GM12878 (cell line): Measurements from ENCODE around the gene SRRM2. TPM values are rescaled to one million over a fixed set of nuclear protein-coding genes. Genes with fewer than 3 reads are reported as not detected.

ENCODE experiments used
- BHLHE40 ChIP-seq, 2 experiments: fragments of 450-650 bp in 1 of 2; IDR thresholded peaks; 2 replicates each; pipeline ENCODE4 v1.6.1; 2011 to 2017; ENCODE audit warnings: low read depth in 2 of 2, borderline replicate concordance in 1 of 2, improper control_type of control experiment in 1 of 2, low read length in 1 of 2, mild to moderate bottlenecking in 1 of 2
- CHD2 ChIP-seq: IDR thresholded peaks from 2 replicates; pipeline ENCODE4 v1.6.1; 2011; ENCODE audit warnings: low read depth, low read length, improper control_type of control experiment, borderline replicate concordance
- DPF2 ChIP-seq: fragments of 450-650 bp; IDR thresholded peaks from 2 replicates; pipeline ENCODE4 v1.6.1; 2017; ENCODE audit warnings: mild to moderate bottlenecking
- E2F4 ChIP-seq: IDR thresholded peaks from 2 replicates; pipeline ENCODE4 v1.6.1; 2012; ENCODE audit warnings: low read depth, low read length, improper control_type of control experiment
- E4F1 ChIP-seq: fragments of 450-650 bp; IDR thresholded peaks from 2 replicates; pipeline ENCODE4 v1.6.1; 2018; ENCODE audit warnings: borderline replicate concordance, mild to moderate bottlenecking; ENCODE audit not compliant: partially characterized antibody
- FOXM1 ChIP-seq: IDR thresholded peaks from 2 replicates; pipeline ENCODE4 v1.6.1; 2012; ENCODE audit warnings: low read depth, mild to moderate bottlenecking, inconsistent platforms, low read length, moderate library complexity
- HCFC1 ChIP-seq: fragments of 150-350 bp; IDR thresholded peaks from 2 replicates; pipeline ENCODE4 v1.6.1; 2014; ENCODE audit warnings: low read length
- HDAC2 ChIP-seq: fragments of 200-600 bp; sonication (generic); IDR thresholded peaks from 2 replicates; pipeline ENCODE4 v1.6.1; 2017
- IKZF2 ChIP-seq, 2 experiments: fragments of 450-650 bp; IDR thresholded peaks; 2 replicates each; pipeline ENCODE4 v1.6.1; 2017; ENCODE audit warnings: mild to moderate bottlenecking in 2 of 2, moderate library complexity in 2 of 2
- MAX ChIP-seq: IDR thresholded peaks from 2 replicates; pipeline ENCODE4 v1.6.1; 2012; ENCODE audit warnings: low read depth, low read length, improper control_type of control experiment
- MLLT1 ChIP-seq: fragments of 450-650 bp; IDR thresholded peaks from 2 replicates; pipeline ENCODE4 v1.6.1; 2016; ENCODE audit warnings: mild to moderate bottlenecking
- MXI1 ChIP-seq: fragments of 150-350 bp; IDR thresholded peaks from 2 replicates; pipeline ENCODE4 v1.6.1; 2011; ENCODE audit warnings: low read depth, mild to moderate bottlenecking, inconsistent platforms, low read length, improper control_type of control experiment
- MYC ChIP-seq: IDR thresholded peaks from 2 replicates; pipeline ENCODE4 v1.6.1; 2011; ENCODE audit warnings: mild to moderate bottlenecking, low read length, moderate library complexity, inconsistent platforms; ENCODE audit not compliant: insufficient read depth, insufficient replicate concordance, insufficient read length, severe bottlenecking
- NKRF ChIP-seq: fragments of 450-650 bp; conservative IDR thresholded peaks from 2 replicates; pipeline ENCODE4 v1.6.1; 2017; ENCODE audit warnings: mild to moderate bottlenecking, moderate library complexity
- NR2F1 ChIP-seq: fragments of 450-650 bp; conservative IDR thresholded peaks from 2 replicates; pipeline ENCODE4 v1.6.1; 2017; ENCODE audit warnings: mild to moderate bottlenecking
- SMARCA5 ChIP-seq: fragments of 450-650 bp; IDR thresholded peaks from 2 replicates; pipeline ENCODE4 v1.6.1; 2017; ENCODE audit warnings: mild to moderate bottlenecking
- SUZ12 ChIP-seq: fragments of 200-600 bp; sonication (generic); IDR thresholded peaks from one replicate; pipeline ENCODE4 v1.6.1; 2018; ENCODE audit warnings: antibody characterized with exemption, mild to moderate bottlenecking; ENCODE audit not compliant: unreplicated experiment
- TBL1XR1 ChIP-seq: IDR thresholded peaks from 2 replicates; pipeline ENCODE4 v1.6.1; 2012; ENCODE audit warnings: low read depth, low read length, improper control_type of control experiment
- YY1 ChIP-seq: IDR thresholded peaks from 2 replicates; pipeline ENCODE4 v1.6.1; 2011; ENCODE audit warnings: low read depth, mild to moderate bottlenecking, low read length
- ZNF217 ChIP-seq: fragments of 450-650 bp; IDR thresholded peaks from 2 replicates; pipeline ENCODE4 v1.6.1; 2017; ENCODE audit warnings: antibody characterized with exemption, mild to moderate bottlenecking
- ZNF24 ChIP-seq: fragments of 450-650 bp; IDR thresholded peaks from 2 replicates; pipeline ENCODE4 v1.6.1; 2017; ENCODE audit warnings: antibody characterized with exemption, mild to moderate bottlenecking
- ZNF622 ChIP-seq: fragments of 450-650 bp; IDR thresholded peaks from 2 replicates; pipeline ENCODE4 v1.6.1; 2017; ENCODE audit warnings: mild to moderate bottlenecking, inconsistent platforms
- polyA plus RNA-seq, 11 experiments: library from polyadenylated mRNA; depleted of rRNA in 4 of 11; unstranded in 6 of 11; stranded (reverse) in 5 of 11; fragments of >200 nt; fragmentation: Nextera tagmentation in 4 of 11; fragmentation: Illumina TruSeq in 1 of 11; extraction: Ambion mirVana in 4 of 11; extraction: Trizol in 1 of 11; gene quantifications; 1 replicate in 1 of 11; 2 replicates in 10 of 11; pipeline versions ENCODE4 v1.2.1 to v1.2.3, GENCODE V29; 2011 to 2016; ENCODE audit warnings: inconsistent platforms in 2 of 11, missing spikeins in 2 of 11, low read depth in 1 of 11
- total RNA-seq, 4 experiments: library from RNA; depleted of rRNA in 3 of 4; stranded (reverse); fragments of >200 nt in 3 of 4; fragmentation: Illumina TruSeq in 1 of 4; extraction: Trizol in 1 of 4; gene quantifications; 2 replicates each; pipeline versions ENCODE4 v1.2.1 to v1.2.3, GENCODE V29; 2013 to 2021

Gene SRRM2
- total and polyA plus RNA-seq, 10 of the 15 experiments (the other 5 are each of a cell fraction or from before 2014, with no cell fraction given), result 30.1 to 502 (median 196) TPM

GRCh38 chr16:2752850-2753732 lies 653 bp downstream of the SRRM2 start (continued):
- TF ChIP-seq E4F1, result no peak
- TF ChIP-seq HDAC2, result no peak
- TF ChIP-seq NR2F1, result 0 out of 2 replicates have a peak, but pooled peaks have one; percentile 5
- TF ChIP-seq TBL1XR1, result 0 out of 2 replicates have a peak, but pooled peaks have one; percentile 11
- TF ChIP-seq BHLHE40 (IDR thresholded peaks at IDR 0.05; ENCODE audit: borderline replicate concordance in 1 of 2, low read depth in 2 of 2, low read length in 1 of 2), result peak in 1 of 2 experiments; percentile 45; a peak in 2 of 4 replicates
- no peak for TF ChIP-seq YY1
- peak; percentile 33 for TF ChIP-seq MYC
- TF ChIP-seq IKZF2 (IDR thresholded peaks at IDR 0.05), result no peak
- TF ChIP-seq MAX, result peak; percentile 49
- no peak for TF ChIP-seq ZNF622
- peak; percentile 87; the same call in 1 of the 2 replicates for TF ChIP-seq DPF2
- peak; percentile 24 for TF ChIP-seq NKRF
- TF ChIP-seq E2F4, result 0 out of 2 replicates have a peak, but pooled peaks have one; percentile 7
- TF ChIP-seq ZNF24, result 0 out of 2 replicates have a peak, but pooled peaks have one; percentile 0
- 0 out of 2 replicates have a peak, but pooled peaks have one; percentile 61 for TF ChIP-seq CHD2
- peak; percentile 50 for TF ChIP-seq MXI1
- TF ChIP-seq SMARCA5, result 0 out of 2 replicates have a peak, but pooled peaks have one; percentile 22
- TF ChIP-seq HCFC1, result no peak
- 0 out of 2 replicates have a peak, but pooled peaks have one; percentile 41 for TF ChIP-seq ZNF217
- TF ChIP-seq SUZ12, result no peak
- 0 out of 2 replicates have a peak, but pooled peaks have one; percentile 13 for TF ChIP-seq FOXM1
- peak; percentile 38; the same call in 1 of the 2 replicates for TF ChIP-seq MLLT1
